HG03066 (cell line): ENCODE results near the gene RPL21.
A peak's percentile ranks its signal among the peaks of the same experiment; 100 is the strongest.

Source experiments
- ATAC-seq: cut with Tn5 transposase; IDR thresholded peaks from one replicate; pipeline ENCODE4 v1.9.1; 2021; ENCODE audit warnings: low read depth; ENCODE audit not compliant: unreplicated experiment

The RPL21 gene

GRCh38 chr13:27257648-27258253, 6.4 kb downstream of the RPL21 start:
- ATAC-seq = no peak

GRCh38 chr13:27258637-27259386, 7.5 kb downstream of the RPL21 start:
- no peak for ATAC-seq

- ATAC-seq = no peak
Observed at GRCh38 chr13:27259831-27260230, 8.5 kb downstream of the RPL21 start.

GRCh38 chr13:27261396-27261795, 10.0 kb downstream of the RPL21 start:
- no peak for ATAC-seq

- ATAC-seq = no peak
Observed at GRCh38 chr13:27263438-27263837, 12.1 kb downstream of the RPL21 start.

- ATAC-seq = no peak
Observed at GRCh38 chr13:27264181-27264580, 12.8 kb downstream of the RPL21 start.

- ATAC-seq = no peak
Observed at GRCh38 chr13:27264648-27265047, 13.3 kb downstream of the RPL21 start.

GRCh38 chr13:27266917-27267316, 15.6 kb downstream of the RPL21 start:
- ATAC-seq = no peak

GRCh38 chr13:27267596-27267995, 16.2 kb downstream of the RPL21 start:
- no peak for ATAC-seq

GRCh38 chr13:27269114-27269665, 17.8 kb downstream of the RPL21 start:
- ATAC-seq = no peak

GRCh38 chr13:27270594-27271520, 19.5 kb downstream of the RPL21 start, which contains the start of gene RASL11A:
RASL11A (plus strand) TSS chr13:27270830; CDS start chr13:27270945, 115 bp downstream.
- peak; percentile 80 for ATAC-seq

- no peak for ATAC-seq
Observed at GRCh38 chr13:27271570-27272096, 20.3 kb downstream of the RPL21 start.

- ATAC-seq = no peak
Observed at GRCh38 chr13:27273658-27274425, 22.5 kb downstream of the RPL21 start.

GRCh38 chr13:27274631-27275030, 23.3 kb downstream of the RPL21 start:
- ATAC-seq = no peak

- ATAC-seq = no peak
Observed at GRCh38 chr13:27276188-27276587, 24.8 kb downstream of the RPL21 start.

- no peak for ATAC-seq
Observed at GRCh38 chr13:27279506-27279905, 28.1 kb downstream of the RPL21 start.

- ATAC-seq = no peak
Observed at GRCh38 chr13:27280009-27280656, 28.8 kb downstream of the RPL21 start.

- no peak for ATAC-seq
Observed at GRCh38 chr13:27280841-27281240, 29.5 kb downstream of the RPL21 start.

GRCh38 chr13:27281420-27281819, 30.1 kb downstream of the RPL21 start:
- ATAC-seq = no peak
